ENCODE measurements around the gene TBCB.
"Not testable (repeated sequence)": the region's sequence is repeated elsewhere in the genome, so short reads cannot be mapped to it uniquely, and the experiment has no call there.

TBCB gene

GRCh38 chr19:36134867-36135266 lies 19.6 kb downstream of the TBCB start:
- DNase-seq (ENCODE audit: low read depth in 2 of 3, low spot score in 2 of 3) = not testable (repeated sequence)

GRCh38 chr19:36136964-36137686 lies 21.9 kb downstream of the TBCB start:
- no peak for DNase-seq (ENCODE audit: low read depth in 2 of 3, low spot score in 2 of 3)

DNA sequence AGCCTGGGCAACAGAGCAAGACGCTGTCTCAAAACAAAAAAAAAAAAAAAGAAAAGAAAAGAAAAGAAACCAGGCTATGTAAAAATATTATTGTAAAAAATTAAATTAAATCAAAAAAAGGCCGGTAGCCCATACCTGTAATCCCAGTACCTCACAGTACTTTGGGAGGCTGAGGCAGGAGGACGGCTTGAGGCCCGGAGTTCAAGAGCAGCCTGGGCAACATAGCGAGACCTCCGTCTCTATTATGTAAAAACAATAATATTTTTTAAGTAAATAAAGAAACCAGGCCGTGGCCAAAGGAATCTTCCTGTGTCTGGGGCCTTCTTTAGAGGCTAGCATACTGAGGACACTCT lies 23.8 kb downstream of the TBCB start:
- no peak for DNase-seq (ENCODE audit: low read depth in 2 of 3, low spot score in 2 of 3)

- peak; percentile 86 to 93 (median 86) for DNase-seq (ENCODE audit: low read depth in 2 of 3, low spot score in 2 of 3)
Measured at GRCh38 chr19:36139473-36140303, 24.4 kb downstream of the TBCB start, which contains the start of gene CAPNS1. Gene CAPNS1, plus strand, starts transcription at chr19:36140066. Its CDS starts 946 bp downstream, at chr19:36141012.

DNA sequence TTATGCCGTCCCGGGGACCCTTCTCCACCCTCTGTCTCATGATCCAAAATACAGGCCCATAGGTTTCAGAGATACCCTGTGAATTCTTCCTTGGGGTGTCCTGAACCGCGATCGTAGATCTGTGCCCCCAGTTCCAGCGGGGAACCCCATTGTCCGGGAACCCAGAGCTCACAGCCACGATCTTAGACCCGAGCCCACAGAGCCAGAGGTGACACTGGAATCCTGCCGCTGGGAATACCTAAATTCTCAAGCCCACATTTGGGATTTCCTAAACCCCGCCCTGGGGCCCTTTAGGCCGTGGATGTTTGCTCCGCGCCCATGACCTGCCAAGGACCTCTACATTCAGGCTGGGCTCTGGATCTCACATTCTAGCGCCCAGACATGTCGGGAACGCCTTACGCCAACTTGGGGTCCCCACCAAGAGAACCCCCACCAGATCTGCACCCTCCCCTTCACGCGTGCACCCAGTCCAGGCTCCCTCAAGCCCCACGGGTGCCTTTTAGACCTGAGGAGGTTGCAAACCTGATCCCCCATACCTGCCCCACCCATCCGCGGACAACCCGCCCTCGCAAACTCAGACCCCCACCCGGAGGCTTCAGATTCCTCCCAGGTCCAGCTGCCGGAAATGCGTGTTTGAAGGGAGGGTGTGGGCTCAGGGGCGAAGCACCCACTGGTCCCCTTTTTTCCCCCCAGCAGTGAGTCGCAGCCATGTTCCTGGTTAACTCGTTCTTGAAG lies 25.2 kb downstream of the TBCB start:
- peak; percentile 7 to 33 (median 20) for DNase-seq (ENCODE audit: low read depth in 2 of 3, low spot score in 2 of 3)

- DNase-seq (ENCODE audit: low read depth in 2 of 3, low spot score in 2 of 3) = peak; percentile 79 to 95 (median 94)
Measured at GRCh38 chr19:36141039-36141927, 26.0 kb downstream of the TBCB start.

GRCh38 chr19:36142046-36142445 lies 26.8 kb downstream of the TBCB start:
- DNase-seq (ENCODE audit: low read depth in 2 of 3, low spot score in 2 of 3) = no peak

GRCh38 chr19:36142496-36142895 lies 27.2 kb downstream of the TBCB start:
- no peak for DNase-seq (ENCODE audit: low read depth in 2 of 3, low spot score in 2 of 3)

DNA sequence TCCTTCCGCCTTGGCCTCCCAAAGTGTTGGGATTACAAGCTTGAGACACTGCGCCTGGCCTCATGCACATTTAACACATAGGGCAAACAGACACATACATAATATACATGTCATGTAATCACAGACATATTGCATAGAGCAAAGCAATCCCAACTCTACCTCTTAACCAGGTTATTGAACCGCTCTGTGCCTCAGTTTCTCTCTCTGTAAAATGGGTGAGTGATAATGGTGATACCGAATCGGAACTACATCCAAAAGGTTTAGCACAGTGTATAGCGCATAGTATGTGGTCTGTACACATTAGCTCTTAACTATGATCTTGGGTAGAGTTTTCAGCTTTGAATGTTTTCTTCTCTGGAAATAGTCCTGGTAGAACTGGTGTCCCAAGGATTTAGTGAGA lies 29.4 kb downstream of the TBCB start:
- no peak for DNase-seq (ENCODE audit: low read depth in 2 of 3, low spot score in 2 of 3)

DNA sequence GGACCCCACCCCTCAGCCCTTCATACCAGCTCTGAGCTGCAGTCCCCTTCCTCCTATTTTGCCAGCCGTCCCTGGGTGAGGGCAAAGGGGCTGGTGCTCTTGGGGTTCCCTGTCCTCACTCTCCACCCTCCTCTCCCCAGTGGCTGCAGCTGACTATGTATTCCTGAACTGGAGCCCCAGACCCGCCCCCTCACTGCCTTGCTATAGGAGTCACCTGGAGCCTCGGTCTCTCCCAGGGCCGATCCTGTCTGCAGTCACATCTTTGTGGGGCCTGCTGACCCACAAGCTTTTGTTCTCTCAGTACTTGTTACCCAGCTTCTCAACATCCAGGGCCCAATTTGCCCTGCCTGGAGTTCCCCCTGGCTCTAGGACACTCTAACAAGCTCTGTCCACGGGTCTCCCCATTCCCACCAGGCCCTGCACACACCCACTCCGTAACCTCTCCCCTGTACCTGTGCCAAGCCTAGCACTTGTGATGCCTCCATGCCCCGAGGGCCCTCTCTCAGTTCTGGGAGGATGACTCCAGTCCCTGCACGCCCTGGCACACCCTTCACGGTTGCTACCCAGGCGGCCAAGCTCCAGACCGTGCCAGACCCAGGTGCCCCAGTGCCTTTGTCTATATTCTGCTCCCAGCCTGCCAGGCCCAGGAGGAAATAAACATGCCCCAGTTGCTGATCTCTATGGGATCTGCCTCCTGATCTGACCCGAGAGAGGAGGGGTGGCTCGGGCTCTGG lies 34.6 kb downstream of the TBCB start:
- DNase-seq (ENCODE audit: low read depth in 2 of 3, low spot score in 2 of 3) = no peak

GRCh38 chr19:36150586-36150985 lies 35.3 kb downstream of the TBCB start:
- no peak for DNase-seq (ENCODE audit: low read depth in 2 of 3, low spot score in 2 of 3)

DNA sequence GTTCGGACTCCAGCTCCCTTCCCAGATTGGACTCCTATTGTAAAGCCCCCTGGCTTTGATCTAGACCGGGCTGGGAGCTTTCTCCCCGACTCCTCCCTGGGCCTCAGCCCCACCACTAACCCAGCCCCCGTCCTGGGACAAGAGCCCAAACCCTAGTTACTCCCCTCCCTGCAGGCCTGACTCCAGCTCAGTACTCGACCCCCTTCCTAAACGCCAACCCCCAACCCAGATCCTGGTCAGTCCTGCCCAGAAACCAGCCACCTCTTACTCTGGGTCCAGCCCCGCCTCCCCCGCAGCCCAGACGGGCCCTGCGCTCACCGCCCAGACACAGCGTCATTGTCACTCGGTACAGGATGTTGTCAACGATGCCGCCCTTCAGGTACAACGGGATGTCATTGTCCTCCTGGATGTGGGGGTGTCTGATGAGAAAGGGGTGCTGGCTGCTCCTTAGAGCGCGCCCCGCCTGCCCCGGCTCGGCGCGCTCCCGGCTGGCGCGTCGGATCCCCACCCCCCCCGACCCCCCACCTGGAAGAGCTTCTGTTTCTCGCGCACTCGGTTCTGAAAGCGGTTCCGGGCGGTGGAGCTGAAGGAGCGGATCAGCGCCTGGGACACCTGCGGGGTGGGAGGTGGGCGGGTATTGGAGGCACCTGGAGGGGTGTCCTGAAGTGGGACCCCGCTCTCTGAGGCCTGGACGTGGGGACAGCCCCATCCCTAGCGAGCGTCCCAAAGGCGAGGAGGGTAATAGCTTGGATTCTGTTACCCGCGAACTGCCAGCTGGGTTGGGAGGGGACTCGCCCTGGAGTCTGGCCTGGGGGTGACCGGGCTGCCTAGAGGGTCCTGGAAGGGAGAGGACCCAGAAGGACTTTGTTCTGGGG lies 36.1 kb downstream of the TBCB start:
- no peak for DNase-seq (ENCODE audit: low read depth in 2 of 3, low spot score in 2 of 3)

DNA sequence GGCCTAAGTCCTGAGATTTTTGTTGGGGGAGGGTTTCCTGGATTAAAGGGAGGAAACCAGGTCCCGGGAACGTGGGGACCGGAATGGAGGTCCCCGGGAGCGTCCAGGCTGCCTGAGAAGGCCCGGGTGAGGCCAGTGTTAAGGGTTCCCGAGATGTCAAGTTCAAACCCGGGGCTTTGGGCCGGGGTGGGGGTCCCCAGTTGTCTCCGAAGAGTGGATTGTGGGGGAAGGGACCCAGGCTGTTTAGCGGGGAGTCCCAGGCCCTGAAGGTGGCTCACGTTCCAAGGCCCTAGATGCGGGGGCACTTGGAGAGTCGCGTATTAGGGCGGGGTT lies 36.7 kb downstream of the TBCB start:
- DNase-seq (ENCODE audit: low read depth in 2 of 3, low spot score in 2 of 3) = no peak

DNA sequence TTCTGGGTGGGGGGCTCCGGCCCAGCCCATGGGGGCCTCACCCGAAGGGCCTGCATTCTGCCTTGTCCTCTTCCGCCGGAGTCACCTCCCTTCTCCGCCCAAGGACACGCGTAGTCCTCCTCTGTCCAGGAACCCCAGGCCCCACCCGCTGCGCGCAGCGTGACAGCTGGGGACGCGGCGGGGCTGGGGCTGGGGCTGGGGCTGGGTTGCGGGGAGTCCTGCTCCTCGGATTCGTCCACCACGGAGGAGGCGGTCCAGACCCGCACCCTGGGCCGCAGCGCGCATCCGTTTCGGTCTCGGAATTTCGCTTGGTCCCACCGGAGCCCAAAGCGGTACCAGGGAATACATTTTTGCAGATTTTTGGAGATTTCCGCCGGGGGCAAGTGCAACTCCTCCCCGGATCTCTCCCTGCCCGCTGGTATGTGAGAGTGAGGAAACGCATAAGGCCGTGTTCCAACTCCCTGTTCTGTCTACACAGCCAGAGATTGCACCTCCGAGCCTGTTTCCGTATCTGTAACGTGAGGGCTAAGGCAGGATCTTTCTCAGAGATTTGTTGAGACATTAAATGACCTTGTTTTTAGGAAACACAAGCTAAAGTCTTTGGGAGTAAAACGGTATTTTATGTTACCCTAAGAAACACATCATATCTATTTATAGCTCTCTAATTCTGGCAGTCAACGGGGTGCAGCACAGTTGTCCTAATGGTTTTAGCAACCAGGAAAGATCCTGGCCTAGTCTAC lies 37.3 kb downstream of the TBCB start, which contains the start of gene COX7A1:
Gene COX7A1 (minus strand): TSS at position 96 of the 740 bp plus-strand sequence. CDS start 40 bp downstream, at position 56.
- no peak for DNase-seq (ENCODE audit: low read depth in 2 of 3, low spot score in 2 of 3)

DNA sequence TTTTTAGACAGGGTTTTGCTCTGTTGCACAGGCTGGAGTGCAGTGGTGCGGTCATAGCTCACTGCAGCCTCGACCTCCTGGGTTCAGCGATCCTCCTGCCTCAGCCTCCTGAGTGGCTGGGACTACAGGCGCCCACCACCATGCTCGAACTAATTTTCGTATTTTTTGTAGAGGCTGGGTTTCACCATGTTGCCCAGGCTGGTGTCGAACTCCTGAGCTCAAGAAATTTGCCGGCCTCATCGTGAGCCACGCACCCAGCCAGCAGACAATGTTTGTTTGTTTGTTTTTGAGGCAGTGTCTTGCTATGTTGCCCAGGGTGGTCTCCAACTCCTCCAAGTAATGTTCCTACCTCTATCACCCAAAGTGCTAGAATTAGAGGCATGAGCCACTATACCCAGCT lies 37.9 kb downstream of the TBCB start:
- DNase-seq (ENCODE audit: low read depth in 2 of 3, low spot score in 2 of 3) = no peak

GRCh38 chr19:36160821-36161596 lies 45.7 kb downstream of the TBCB start:
- no peak for DNase-seq (ENCODE audit: low read depth in 2 of 3, low spot score in 2 of 3)

DNA sequence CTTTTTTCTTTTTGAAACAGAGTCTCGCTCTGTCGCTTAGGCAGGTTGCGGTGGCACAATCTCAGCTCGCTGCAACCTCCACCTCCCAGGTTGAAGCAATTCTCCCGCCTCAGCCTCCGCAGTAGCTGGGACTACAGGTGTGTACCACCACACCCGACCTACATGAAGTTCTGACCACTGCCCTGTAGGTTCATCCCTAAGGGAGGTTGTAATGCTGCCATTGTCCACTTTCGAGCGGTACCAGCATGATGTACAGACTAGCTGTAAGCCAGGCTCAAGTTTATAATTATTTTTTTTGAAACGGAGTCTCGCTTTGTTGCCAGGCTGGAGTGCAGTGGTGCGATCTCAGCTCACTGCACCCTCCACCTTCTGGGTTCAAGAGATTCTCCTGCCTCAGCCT lies 48.5 kb downstream of the TBCB start:
- no peak for DNase-seq (ENCODE audit: low read depth in 2 of 3, low spot score in 2 of 3)

All from activated CD8-positive, alpha-beta memory T cell treated with anti-CD3 and anti-CD28 coated beads for 48 hours (primary cell).